MCF 10A (cell line): Measurements from ENCODE around the gene DNAJB14. TPM values are rescaled to one million over a fixed set of nuclear protein-coding genes. Genes with fewer than 3 reads are reported as not detected.

Experiments used
- BruUV-seq: library from RNA; stranded (reverse); fragments of 400-500 nt; replicated peaks from 2 replicates; lab custom pipeline; 2021; lab: Mats Ljungman, UMichigan
- CTCF ChIA-PET: fragments of 300-600 bp; sonication (Branson Sonifier 250); formaldehyde crosslinking; extraction: SDS; loops from one replicate; lab custom pipeline; 2021; ENCODE audit warnings: antibody characterized with exemption, inconsistent platforms; lab: Yijun Ruan, JAX
- POLR2A ChIA-PET: fragments of 300-600, 350-650 bp; sonication (Branson Sonifier 250); formaldehyde crosslinking; extraction: SDS; loops from one replicate; lab custom pipeline; 2020; ENCODE audit warnings: antibody characterized with exemption, inconsistent platforms; lab: Yijun Ruan, JAX
- DNase-seq: peaks from one replicate; pipeline ENCODE4 v3.0.0-alpha.2; 2018; ENCODE audit not compliant: unreplicated experiment
- H3K27ac Mint-ChIP-seq: one replicate; pipeline ENCODE4 v1.8.0; 2022; ENCODE audit warnings: mild to moderate bottlenecking, low read depth, mixed read lengths; ENCODE audit not compliant: unreplicated experiment
- H3K27me3 Mint-ChIP-seq: one replicate; pipeline ENCODE4 v1.8.0; 2022; ENCODE audit warnings: mixed read lengths; ENCODE audit not compliant: insufficient read depth, unreplicated experiment
- H3K36me3 Mint-ChIP-seq: one replicate; pipeline ENCODE4 v1.8.0; 2022; ENCODE audit warnings: mild to moderate bottlenecking, moderate library complexity, mixed read lengths; ENCODE audit not compliant: insufficient read depth, unreplicated experiment
- H3K4me1 Mint-ChIP-seq: one replicate; pipeline ENCODE4 v1.8.0; 2022; ENCODE audit warnings: mixed read lengths; ENCODE audit not compliant: insufficient read depth, unreplicated experiment
- H3K4me3 Mint-ChIP-seq: one replicate; pipeline ENCODE4 v1.8.0; 2022; ENCODE audit warnings: mild to moderate bottlenecking, moderate library complexity, mixed read lengths; ENCODE audit not compliant: unreplicated experiment
- H3K9me3 Mint-ChIP-seq: one replicate; pipeline ENCODE4 v1.8.0; 2022; ENCODE audit warnings: mixed read lengths; ENCODE audit not compliant: unreplicated experiment
- CTCF ChIP-seq: fragments of 200-600 bp; IDR thresholded peaks from one replicate; pipeline ENCODE4 v1.8.0; 2022; ENCODE audit warnings: antibody characterized with exemption, mild to moderate bottlenecking; ENCODE audit not compliant: unreplicated experiment
- intact Hi-C: fragments of 100-400 bp; cut with micrococcal nuclease; formaldehyde crosslinking; loops from 2 replicates; pipeline ENCODE4 v1.14.1; 2022
- total RNA-seq: library from RNA; stranded (reverse); gene quantifications from 2 replicates; pipeline ENCODE4 v1.2.3, GENCODE V29; 2022

DNAJB14 gene
- total RNA-seq, 1 experiment from 2014 or later, result 54.5 TPM

GRCh38 chr4:99945718-99946355 is 581 bp downstream of the DNAJB14 start:
- CTCF ChIA-PET, result interaction anchor here (0.6 kb wide), 1 partner anchor 286 kb away, joined by 4 read pairs; no protein-coding TSS in a partner anchor
- Mint-ChIP-seq H3K27me3 (no peaks in the 10 kb centered on the region), H3K4me3 (peak overlapping the region; percentile 98), H3K36me3 (peaks cover 12% of the 10 kb centered on the region), H3K9me3 (no peaks in the 10 kb centered on the region), H3K4me1 (peaks cover 26% of the 10 kb centered on the region), H3K27ac (peak overlapping the region; percentile 92)
- no TSS peak for BruUV-seq
- DNase-seq, result peak; percentile 36
- intact Hi-C loops, result loop anchor here (5.0 kb wide), 1 partner anchor 51 kb away; no protein-coding TSS in a partner anchor
- no peak for TF ChIP-seq CTCF
- POLR2A ChIA-PET, result interaction anchor here (0.7 to 5.2 kb wide), 18 partner anchors 10 to 537 kb away, joined by 3 to 62 read pairs (median 4); partner anchors contain the start of genes DAPP1, LAMTOR3 and TRMT10A

GRCh38 chr4:99943904-99944437 is 2.4 kb downstream of the DNAJB14 start:
- no TSS peak for BruUV-seq
- ChIA-PET CTCF (interaction anchor here (0.6 kb wide), 1 partner anchor 102 kb away, joined by 3 read pairs; no protein-coding TSS in a partner anchor), POLR2A (interaction anchor here (5.2 kb wide), 1 partner anchor 50 kb away, joined by 62 read pairs; the partner anchor contains the start of gene LAMTOR3)
- Mint-ChIP-seq H3K4me1 (peaks cover 26% of the 10 kb centered on the region), H3K9me3 (no peaks in the 10 kb centered on the region), H3K27me3 (no peaks in the 10 kb centered on the region), H3K4me3 (peak overlapping the region; percentile 20), H3K27ac (peak overlapping the region; percentile 35), H3K36me3 (peaks cover 12% of the 10 kb centered on the region)
- no peak for TF ChIP-seq CTCF
- intact Hi-C loops, result no loop called here
- DNase-seq, result no peak

GRCh38 chr4:99938243-99938753 is 8.1 kb downstream of the DNAJB14 start:
- TF ChIP-seq CTCF, result no peak
- H3K27me3 Mint-ChIP-seq, result no peaks in the 10 kb centered on the region
- BruUV-seq, result no TSS peak
- CTCF ChIA-PET, result interaction anchor here (0.5 kb wide), 1 partner anchor 9 kb away, joined by 3 read pairs; no protein-coding TSS in a partner anchor
- H3K36me3 Mint-ChIP-seq, result peaks cover 40% of the 10 kb centered on the region
- no peak overlapping the region for H3K4me3 Mint-ChIP-seq
- DNase-seq, result no peak
- POLR2A ChIA-PET, result no interaction called here
- intact Hi-C loops, result no loop called here
- peaks cover 8% of the 10 kb centered on the region for H3K4me1 Mint-ChIP-seq
- no peaks in the 10 kb centered on the region for H3K9me3 Mint-ChIP-seq
- no peak overlapping the region for H3K27ac Mint-ChIP-seq

GRCh38 chr4:99934891-99935290 is 11.5 kb downstream of the DNAJB14 start:
- Mint-ChIP-seq H3K4me3 (no peak overlapping the region), H3K9me3 (no peaks in the 10 kb centered on the region), H3K27me3 (no peaks in the 10 kb centered on the region), H3K36me3 (peaks cover 47% of the 10 kb centered on the region), H3K27ac (no peak overlapping the region), H3K4me1 (no peaks in the 10 kb centered on the region)
- ChIA-PET CTCF (no interaction called here), POLR2A (interaction anchor here (1.5 to 1.6 kb wide), 2 partner anchors 8 to 12 kb away, joined by 4 read pairs; no protein-coding TSS in a partner anchor)
- no peak for DNase-seq
- BruUV-seq, result no TSS peak
- no peak for TF ChIP-seq CTCF
- intact Hi-C loops, result no loop called here
